Raji (cell line): Measurements from ENCODE around the gene PCDHGB5.
A peak's percentile ranks its signal among the peaks of the same experiment; 100 is the strongest.
"Not testable (repeated sequence)": the region's sequence is repeated elsewhere in the genome, so short reads cannot be mapped to it uniquely, and the experiment has no call there.

Experiments used
- POLR2A ChIP-seq: IDR thresholded peaks from 2 replicates; pipeline ENCODE4 v1.6.1; 2011; ENCODE audit warnings: low read depth, low read length, control low read depth; ENCODE audit not compliant: insufficient read depth

The PCDHGB5 gene

GRCh38 chr5:141397756-141398551 is at the start of gene PCDHGB5:
Gene PCDHGB5 (plus strand): TSS chr5:141397947. CDS start chr5:141398128, 181 bp downstream.
- TF ChIP-seq POLR2A, result not testable (repeated sequence)

DNA sequence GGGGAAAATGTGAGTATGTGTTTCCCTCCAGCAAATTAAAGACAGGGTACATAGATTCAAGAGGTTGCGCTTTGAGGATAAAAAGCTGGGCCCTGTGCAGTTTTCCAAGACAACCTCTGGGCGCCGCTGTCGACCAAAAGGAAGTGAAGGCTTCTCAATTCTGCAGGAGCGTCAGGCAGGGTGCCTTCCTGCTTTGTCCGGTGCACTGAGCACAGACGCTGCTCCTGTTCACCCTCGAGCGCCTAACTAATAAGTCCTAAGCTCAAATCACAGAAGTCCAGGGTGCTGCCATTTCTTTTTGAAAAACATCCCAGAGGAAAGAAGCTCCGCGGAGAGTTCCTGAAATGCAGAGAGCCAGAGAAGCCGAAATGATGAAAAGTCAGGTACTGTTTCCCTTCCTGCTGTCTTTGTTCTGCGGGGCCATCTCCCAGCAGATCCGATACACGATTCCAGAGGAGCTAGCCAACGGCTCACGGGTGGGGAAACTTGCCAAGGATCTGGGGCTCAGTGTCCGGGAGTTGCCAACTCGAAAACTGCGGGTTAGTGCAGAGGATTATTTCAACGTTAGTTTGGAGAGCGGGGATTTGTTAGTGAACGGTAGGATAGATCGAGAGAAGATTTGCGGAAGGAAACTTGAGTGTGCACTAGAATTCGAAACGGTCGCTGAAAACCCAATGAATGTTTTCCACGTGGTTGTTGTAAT is 47.7 kb upstream of the PCDHGB5 start, which contains the start of gene PCDHGB1:
Gene PCDHGB1 (plus strand): TSS at position 183 of the 703 bp plus-strand sequence. CDS start 162 bp downstream, at position 345.
- TF ChIP-seq POLR2A, result peak; percentile 47; the same call in 1 of the 2 replicates

- no peak for TF ChIP-seq POLR2A
Measured at GRCh38 chr5:141351591-141351990, 46.2 kb upstream of the PCDHGB5 start.

DNA sequence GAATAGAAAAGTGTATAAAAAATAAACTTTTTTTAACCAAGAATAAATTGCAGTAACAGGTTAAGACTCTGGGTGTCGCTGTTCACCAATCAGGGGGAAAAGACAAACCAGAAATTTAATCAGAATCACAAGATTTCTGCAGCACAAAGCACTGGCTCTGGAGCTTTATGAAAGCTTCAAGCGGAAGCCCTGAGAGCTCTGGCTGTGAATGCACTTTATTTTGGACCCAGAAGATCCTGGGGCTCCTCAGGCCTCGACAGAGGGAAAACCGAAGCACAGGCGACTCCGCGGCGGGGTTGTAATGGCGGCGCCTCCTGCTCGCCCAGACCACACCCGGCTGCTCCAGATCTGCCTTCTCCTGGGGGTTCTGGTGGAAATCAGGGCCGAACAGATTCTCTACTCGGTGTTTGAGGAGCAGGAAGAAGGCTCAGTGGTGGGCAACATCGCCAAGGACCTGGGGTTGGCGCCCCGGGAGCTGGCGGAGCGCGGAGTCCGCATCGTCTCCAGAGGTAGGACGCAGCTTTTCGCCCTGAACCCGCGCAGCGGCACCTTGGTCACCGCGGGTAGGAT is 42.8 kb upstream of the PCDHGB5 start, which contains the start of gene PCDHGA4:
Gene PCDHGA4 (plus strand): TSS at position 122 of the 570 bp plus-strand sequence. CDS start 87 bp downstream, at position 209.
- TF ChIP-seq POLR2A, result no peak

DNA sequence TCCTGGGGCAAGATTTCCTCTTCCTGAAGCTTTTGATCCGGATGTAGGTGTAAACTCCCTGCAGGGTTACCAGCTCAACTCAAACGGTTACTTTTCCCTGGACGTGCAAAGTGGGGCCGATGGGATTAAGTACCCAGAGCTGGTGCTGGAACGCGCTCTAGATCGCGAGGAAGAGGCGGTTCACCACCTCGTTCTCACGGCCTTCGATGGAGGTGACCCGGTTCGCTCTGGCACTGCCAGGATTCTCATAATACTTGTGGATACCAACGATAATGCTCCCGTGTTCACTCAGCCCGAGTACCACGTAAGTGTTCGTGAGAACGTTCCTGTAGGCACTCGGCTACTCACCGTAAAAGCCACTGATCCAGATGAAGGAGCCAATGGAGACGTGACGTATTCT is 42.1 kb upstream of the PCDHGB5 start:
- no peak for TF ChIP-seq POLR2A

GRCh38 chr5:141356133-141356532 is 41.6 kb upstream of the PCDHGB5 start:
- no peak for TF ChIP-seq POLR2A

- TF ChIP-seq POLR2A, result no peak
Measured at GRCh38 chr5:141356950-141357349, 40.8 kb upstream of the PCDHGB5 start.

GRCh38 chr5:141359790-141360426 is 37.8 kb upstream of the PCDHGB5 start, which contains the start of gene PCDHGB2:
Gene PCDHGB2 (plus strand): TSS chr5:141359994. CDS start chr5:141360136, 142 bp downstream.
- TF ChIP-seq POLR2A, result no peak

DNA sequence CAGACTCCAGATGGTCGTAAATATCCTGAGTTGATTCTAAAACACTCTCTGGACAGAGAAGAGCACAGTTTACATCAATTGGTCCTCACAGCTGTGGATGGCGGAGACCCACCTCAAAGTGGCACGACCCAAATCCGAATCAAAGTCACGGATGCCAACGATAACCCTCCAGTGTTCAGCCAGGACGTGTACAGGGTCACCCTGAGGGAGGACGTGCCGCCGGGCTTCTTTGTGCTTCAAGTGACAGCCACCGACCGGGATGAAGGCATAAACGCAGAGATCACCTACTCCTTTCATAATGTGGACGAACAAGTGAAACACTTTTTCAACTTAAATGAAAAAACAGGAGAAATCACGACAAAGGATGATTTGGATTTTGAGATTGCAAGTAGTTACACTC is 37.1 kb upstream of the PCDHGB5 start:
- no peak for TF ChIP-seq POLR2A

DNA sequence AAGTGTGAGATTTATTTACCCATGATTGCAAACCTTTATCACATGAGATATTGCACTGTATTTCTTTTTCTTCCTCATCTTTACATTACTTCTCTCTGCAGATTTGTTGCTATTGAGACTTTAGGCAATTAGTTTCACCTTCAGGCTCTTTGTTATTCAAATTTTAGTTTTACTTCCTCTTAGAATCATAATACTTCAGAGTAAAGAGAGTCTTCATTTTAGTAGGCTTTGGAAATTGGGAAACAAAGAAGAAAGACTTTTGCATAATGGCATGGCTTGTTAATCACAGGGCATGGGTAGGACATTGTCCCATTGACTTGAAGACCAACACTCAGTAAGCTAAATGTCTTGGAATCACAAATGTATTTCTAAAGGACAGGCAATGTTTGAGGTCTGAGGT is 35.0 kb upstream of the PCDHGB5 start:
- TF ChIP-seq POLR2A, result no peak

GRCh38 chr5:141363952-141364660 is 33.6 kb upstream of the PCDHGB5 start, which contains the start of gene PCDHGA5:
Gene PCDHGA5 (plus strand): TSS chr5:141364162. CDS start chr5:141364331, 169 bp downstream.
- TF ChIP-seq POLR2A, result no peak

GRCh38 chr5:141366016-141366896 is 31.5 kb upstream of the PCDHGB5 start:
- no peak for TF ChIP-seq POLR2A
